ENCODE results near the gene UMAD1.

UMAD1 gene

GRCh38 chr7:7883394-7883793, 242.8 kb downstream of the UMAD1 start:
- no peak for DNase-seq (ENCODE audit: low spot score)

- no peak for DNase-seq (ENCODE audit: low spot score)
These were observed 244.3 kb downstream of the UMAD1 start for GRCh38 chr7:7884855-7885254.

GRCh38 chr7:7889791-7890568, 249.4 kb downstream of the UMAD1 start:
- no peak for DNase-seq (ENCODE audit: low spot score)

GRCh38 chr7:7895004-7895650, 254.6 kb downstream of the UMAD1 start:
- peak; percentile 74 for DNase-seq (ENCODE audit: low spot score)

- DNase-seq (ENCODE audit: low spot score) = peak; percentile 30
These were observed 255.2 kb downstream of the UMAD1 start for GRCh38 chr7:7895754-7896153.

GRCh38 chr7:7897509-7897908, 257.0 kb downstream of the UMAD1 start:
- DNase-seq (ENCODE audit: low spot score) = no peak

GRCh38 chr7:7897949-7898515, 257.5 kb downstream of the UMAD1 start:
- DNase-seq (ENCODE audit: low spot score) = no peak

- DNase-seq (ENCODE audit: low spot score) = no peak
These were observed 262.3 kb downstream of the UMAD1 start for GRCh38 chr7:7902845-7903244.

GRCh38 chr7:7907306-7907705, 266.8 kb downstream of the UMAD1 start:
- no peak for DNase-seq (ENCODE audit: low spot score)

- DNase-seq (ENCODE audit: low spot score) = no peak
These were observed 268.1 kb downstream of the UMAD1 start for GRCh38 chr7:7908622-7909145.

GRCh38 chr7:7909376-7909775, 268.8 kb downstream of the UMAD1 start:
- no peak for DNase-seq (ENCODE audit: low spot score)

- DNase-seq (ENCODE audit: low spot score) = no peak
These were observed 271.0 kb downstream of the UMAD1 start for GRCh38 chr7:7911369-7912123.

- no peak for DNase-seq (ENCODE audit: low spot score)
These were observed 272.4 kb downstream of the UMAD1 start for GRCh38 chr7:7912937-7913336.

- DNase-seq (ENCODE audit: low spot score) = no peak
These were observed 273.0 kb downstream of the UMAD1 start for GRCh38 chr7:7913504-7913903.

- no peak for DNase-seq (ENCODE audit: low spot score)
These were observed 274.0 kb downstream of the UMAD1 start for GRCh38 chr7:7914547-7914946.

- no peak for DNase-seq (ENCODE audit: low spot score)
These were observed 275.5 kb downstream of the UMAD1 start for GRCh38 chr7:7916064-7916463.

- DNase-seq (ENCODE audit: low spot score) = no peak
These were observed 277.0 kb downstream of the UMAD1 start for GRCh38 chr7:7917593-7917992.

- DNase-seq (ENCODE audit: low spot score) = no peak
These were observed 278.3 kb downstream of the UMAD1 start for GRCh38 chr7:7918736-7919448.

- peak; percentile 24 for DNase-seq (ENCODE audit: low spot score)
These were observed 278.9 kb downstream of the UMAD1 start for GRCh38 chr7:7919449-7919945.

- DNase-seq (ENCODE audit: low spot score) = peak; percentile 18
These were observed 279.5 kb downstream of the UMAD1 start for GRCh38 chr7:7920056-7920455.

GRCh38 chr7:7920481-7920880, 279.9 kb downstream of the UMAD1 start:
- DNase-seq (ENCODE audit: low spot score) = peak; percentile 74
